ENCODE results near the gene PDXK. TPM values are rescaled to one million over a fixed set of nuclear protein-coding genes. Genes with fewer than 3 reads are reported as not detected.

The PDXK gene
- total RNA-seq, 1 experiment from 2014 or later: 736 TPM

GRCh38 chr21:43735236-43736091 is 16.5 kb downstream of the PDXK start:
- in situ Hi-C loops (cut with HindIII; ENCODE audit: low pct_unique_long_range_greater_than_20kb, low sequenced_read_pairs): no loop called here
- no peak for DNase-seq (ENCODE audit: low read depth)

GRCh38 chr21:43736224-43736883 is 17.4 kb downstream of the PDXK start:
- DNase-seq (ENCODE audit: low read depth): peak; percentile 69
- in situ Hi-C loops (cut with HindIII; ENCODE audit: low pct_unique_long_range_greater_than_20kb, low sequenced_read_pairs): no loop called here

GRCh38 chr21:43737158-43737950 is 18.4 kb downstream of the PDXK start:
- in situ Hi-C loops (cut with HindIII; ENCODE audit: low pct_unique_long_range_greater_than_20kb, low sequenced_read_pairs): no loop called here

GRCh38 chr21:43739621-43740435 is 20.9 kb downstream of the PDXK start:
- in situ Hi-C loops (cut with HindIII; ENCODE audit: low pct_unique_long_range_greater_than_20kb, low sequenced_read_pairs): no loop called here
- peak; percentile 45 for DNase-seq (ENCODE audit: low read depth)

More at GRCh38 chr21:43737158-43737950, 18.4 kb downstream of the PDXK start:
- no peak for DNase-seq (ENCODE audit: low read depth)

GRCh38 chr21:43740497-43741156 is 21.7 kb downstream of the PDXK start:
- in situ Hi-C loops (cut with HindIII; ENCODE audit: low pct_unique_long_range_greater_than_20kb, low sequenced_read_pairs): no loop called here
- peak; percentile 82 for DNase-seq (ENCODE audit: low read depth)

- in situ Hi-C loops (cut with HindIII; ENCODE audit: low pct_unique_long_range_greater_than_20kb, low sequenced_read_pairs): no loop called here
These were observed 22.6 kb downstream of the PDXK start for GRCh38 chr21:43741423-43742096.

GRCh38 chr21:43743947-43744346 is 25.0 kb downstream of the PDXK start:
- in situ Hi-C loops (cut with HindIII; ENCODE audit: low pct_unique_long_range_greater_than_20kb, low sequenced_read_pairs): no loop called here
- DNase-seq (ENCODE audit: low read depth): no peak

More at GRCh38 chr21:43741423-43742096, 22.6 kb downstream of the PDXK start:
- DNase-seq (ENCODE audit: low read depth): no peak

GRCh38 chr21:43744725-43745124 is 25.8 kb downstream of the PDXK start:
- no peak for DNase-seq (ENCODE audit: low read depth)
- in situ Hi-C loops (cut with HindIII; ENCODE audit: low pct_unique_long_range_greater_than_20kb, low sequenced_read_pairs): no loop called here

- in situ Hi-C loops (cut with HindIII; ENCODE audit: low pct_unique_long_range_greater_than_20kb, low sequenced_read_pairs): no loop called here
These were observed 27.0 kb downstream of the PDXK start for GRCh38 chr21:43745772-43746517.

GRCh38 chr21:43748622-43749021 is 29.7 kb downstream of the PDXK start:
- DNase-seq (ENCODE audit: low read depth): no peak
- in situ Hi-C loops (cut with HindIII; ENCODE audit: low pct_unique_long_range_greater_than_20kb, low sequenced_read_pairs): no loop called here

More at GRCh38 chr21:43745772-43746517, 27.0 kb downstream of the PDXK start:
- DNase-seq (ENCODE audit: low read depth): no peak

- in situ Hi-C loops (cut with HindIII; ENCODE audit: low pct_unique_long_range_greater_than_20kb, low sequenced_read_pairs): no loop called here
- no peak for DNase-seq (ENCODE audit: low read depth)
These were observed 30.8 kb downstream of the PDXK start for GRCh38 chr21:43749651-43750262.

GRCh38 chr21:43750339-43751033 is 31.6 kb downstream of the PDXK start:
- no peak for DNase-seq (ENCODE audit: low read depth)
- in situ Hi-C loops (cut with HindIII; ENCODE audit: low pct_unique_long_range_greater_than_20kb, low sequenced_read_pairs): no loop called here

- no peak for DNase-seq (ENCODE audit: low read depth)
- in situ Hi-C loops (cut with HindIII; ENCODE audit: low pct_unique_long_range_greater_than_20kb, low sequenced_read_pairs): no loop called here
These were observed 33.1 kb downstream of the PDXK start for GRCh38 chr21:43751955-43752591.

- DNase-seq (ENCODE audit: low read depth): peak; percentile 56
- in situ Hi-C loops (cut with HindIII; ENCODE audit: low pct_unique_long_range_greater_than_20kb, low sequenced_read_pairs): no loop called here
These were observed 34.0 kb downstream of the PDXK start for GRCh38 chr21:43752758-43753438.

- DNase-seq (ENCODE audit: low read depth): no peak
- in situ Hi-C loops (cut with HindIII; ENCODE audit: low pct_unique_long_range_greater_than_20kb, low sequenced_read_pairs): no loop called here
These were observed 34.5 kb downstream of the PDXK start for GRCh38 chr21:43753439-43753799.

Data from Caki2 (cell line).